Thyroid gland (tissue), 4 donors: ENCODE measurements around the gene MSTO1.
"Not testable (repeated sequence)": the region's sequence is repeated elsewhere in the genome, so short reads cannot be mapped to it uniquely, and the experiment has no call there.

Experiments used
- CTCF ChIP-seq, 6 experiments: fragments of 200-600 bp in 3 of 6; fragments of 450-650 bp in 3 of 6; sonication (generic) in 3 of 6; IDR thresholded peaks; one replicate each; pipeline ENCODE4 v1.5.1; 2016 to 2019; ENCODE audit warnings: antibody characterized with exemption in 6 of 6, mild to moderate bottlenecking in 2 of 6, inconsistent platforms in 1 of 6, moderate library complexity in 1 of 6
- POLR2A ChIP-seq, 2 donors: fragments of 450-650 bp; IDR thresholded peaks; one replicate each; pipeline ENCODE4 v1.6.1; 2017; ENCODE audit warnings: antibody characterized with exemption in 2 of 2, mild to moderate bottlenecking in 2 of 2, moderate library complexity in 1 of 2

GRCh38 chr1:155661239-155661638 lies 51.2 kb downstream of the MSTO1 start:
- TF ChIP-seq CTCF, POLR2A (IDR thresholded peaks at IDR 0.05): not testable (repeated sequence)
